ENCODE data around the gene COLEC12.

The COLEC12 gene

GRCh38 chr18:457140-457519, 43.4 kb downstream of the COLEC12 start:
- DNase-seq: no peak
- in situ Hi-C loops (cut with HindIII; ENCODE audit: low pct_ligation_motif_present, low pct_unique_long_range_greater_than_20kb, low sequenced_read_pairs): no loop called here

GRCh38 chr18:456361-457139, 44.0 kb downstream of the COLEC12 start:
- no peak for DNase-seq
- in situ Hi-C loops (cut with HindIII; ENCODE audit: low pct_ligation_motif_present, low pct_unique_long_range_greater_than_20kb, low sequenced_read_pairs): no loop called here

DNA sequence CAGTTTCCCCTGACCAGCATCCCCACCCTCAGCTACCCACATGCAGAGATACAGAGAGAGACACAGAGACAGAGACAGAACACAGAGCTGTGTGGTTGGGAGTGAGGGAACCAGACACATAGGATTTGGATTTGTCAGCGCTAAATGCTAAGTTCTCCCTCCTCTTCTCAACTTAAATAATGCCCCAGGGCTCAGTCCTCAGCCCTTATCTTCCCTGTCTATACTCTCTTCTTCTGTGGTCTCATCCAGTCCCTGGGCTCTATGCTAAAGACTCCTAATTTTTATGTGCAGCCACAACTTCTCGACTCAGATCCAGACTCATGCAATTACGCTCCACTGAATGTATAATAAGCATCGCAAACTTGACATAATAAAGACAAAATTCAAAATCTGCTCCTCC, 47.1 kb downstream of the COLEC12 start:
- in situ Hi-C loops (cut with HindIII; ENCODE audit: low pct_ligation_motif_present, low pct_unique_long_range_greater_than_20kb, low sequenced_read_pairs): no loop called here
- DNase-seq: no peak

GRCh38 chr18:452816-453215, 47.7 kb downstream of the COLEC12 start:
- in situ Hi-C loops (cut with HindIII; ENCODE audit: low pct_ligation_motif_present, low pct_unique_long_range_greater_than_20kb, low sequenced_read_pairs): no loop called here
- no peak for DNase-seq

- in situ Hi-C loops (cut with HindIII; ENCODE audit: low pct_ligation_motif_present, low pct_unique_long_range_greater_than_20kb, low sequenced_read_pairs): no loop called here
- no peak for DNase-seq
These were observed 51.1 kb downstream of the COLEC12 start for GRCh38 chr18:449374-449773.

GRCh38 chr18:448116-448790, 52.2 kb downstream of the COLEC12 start:
- in situ Hi-C loops (cut with HindIII; ENCODE audit: low pct_ligation_motif_present, low pct_unique_long_range_greater_than_20kb, low sequenced_read_pairs): no loop called here
- no peak for DNase-seq

GRCh38 chr18:446941-447560, 53.5 kb downstream of the COLEC12 start:
- in situ Hi-C loops (cut with HindIII; ENCODE audit: low pct_ligation_motif_present, low pct_unique_long_range_greater_than_20kb, low sequenced_read_pairs): no loop called here
- DNase-seq: no peak

DNA sequence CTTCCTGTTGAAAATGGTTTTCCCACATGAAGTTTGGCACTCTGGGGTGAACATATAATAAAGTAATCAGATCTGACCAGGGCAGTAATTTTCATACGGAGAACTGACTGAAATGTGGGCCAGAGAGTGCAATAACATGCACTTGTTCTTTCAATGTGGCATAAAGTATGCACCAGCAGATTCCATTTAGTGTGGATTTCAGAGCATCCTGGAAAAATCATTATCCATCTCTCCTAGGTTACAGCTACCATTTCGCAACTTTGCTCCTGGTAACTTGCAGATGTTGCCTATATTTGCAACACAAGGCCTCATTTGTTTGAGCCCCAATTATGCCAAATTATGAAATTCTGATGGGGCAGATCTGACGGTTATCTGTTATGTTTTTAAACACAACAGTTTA, 55.4 kb downstream of the COLEC12 start:
- DNase-seq: no peak
- in situ Hi-C loops (cut with HindIII; ENCODE audit: low pct_ligation_motif_present, low pct_unique_long_range_greater_than_20kb, low sequenced_read_pairs): no loop called here

GRCh38 chr18:438571-438970, 61.9 kb downstream of the COLEC12 start:
- DNase-seq: no peak
- in situ Hi-C loops (cut with HindIII; ENCODE audit: low pct_ligation_motif_present, low pct_unique_long_range_greater_than_20kb, low sequenced_read_pairs): no loop called here

DNA sequence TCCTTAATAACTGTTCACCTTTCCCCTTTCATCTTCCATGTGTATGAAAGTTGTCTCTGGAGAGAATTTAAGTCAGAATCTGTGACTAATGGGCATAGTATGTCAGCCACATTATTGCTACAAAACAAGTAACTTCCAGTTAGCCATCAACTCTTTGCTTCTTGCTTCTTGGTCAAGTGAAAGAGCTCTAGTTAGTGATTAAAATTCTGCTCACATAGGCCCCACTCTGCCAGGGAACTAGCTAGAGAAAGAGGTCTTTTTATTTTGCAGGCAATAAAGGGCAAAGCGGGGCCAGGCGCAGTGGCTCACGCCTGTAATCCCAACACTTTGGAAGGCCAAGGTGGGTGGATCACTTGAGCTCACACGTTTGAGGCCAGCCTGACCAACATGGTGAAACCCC, 64.6 kb downstream of the COLEC12 start:
- DNase-seq: peak; percentile 74
- in situ Hi-C loops (cut with HindIII; ENCODE audit: low pct_ligation_motif_present, low pct_unique_long_range_greater_than_20kb, low sequenced_read_pairs): no loop called here

- DNase-seq: no peak
- in situ Hi-C loops (cut with HindIII; ENCODE audit: low pct_ligation_motif_present, low pct_unique_long_range_greater_than_20kb, low sequenced_read_pairs): no loop called here
These were observed 66.1 kb downstream of the COLEC12 start for GRCh38 chr18:434410-434809.

GRCh38 chr18:433960-434359, 66.5 kb downstream of the COLEC12 start:
- in situ Hi-C loops (cut with HindIII; ENCODE audit: low pct_ligation_motif_present, low pct_unique_long_range_greater_than_20kb, low sequenced_read_pairs): no loop called here
- no peak for DNase-seq

GRCh38 chr18:433298-433697, 67.2 kb downstream of the COLEC12 start:
- DNase-seq: no peak
- in situ Hi-C loops (cut with HindIII; ENCODE audit: low pct_ligation_motif_present, low pct_unique_long_range_greater_than_20kb, low sequenced_read_pairs): no loop called here

DNA sequence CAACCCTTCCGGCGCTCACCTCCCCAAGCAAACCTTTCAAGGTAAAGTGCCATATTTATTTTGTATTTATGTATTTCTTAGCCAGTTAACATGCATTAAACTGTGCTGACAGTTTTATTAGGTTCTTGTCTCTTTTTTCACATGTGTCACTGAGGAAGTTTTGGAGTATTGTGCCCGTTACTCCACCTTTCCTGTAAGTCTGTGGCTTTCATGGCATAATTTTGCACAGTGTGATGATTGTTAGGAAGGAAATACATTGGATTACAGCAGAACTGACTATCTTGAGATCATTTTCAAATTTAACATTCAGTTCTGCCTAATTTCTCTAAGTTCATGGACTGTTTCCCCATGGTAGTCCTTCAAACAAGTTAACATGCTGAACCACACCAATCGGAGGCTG, 67.7 kb downstream of the COLEC12 start:
- in situ Hi-C loops (cut with HindIII; ENCODE audit: low pct_ligation_motif_present, low pct_unique_long_range_greater_than_20kb, low sequenced_read_pairs): no loop called here
- DNase-seq: no peak

GRCh38 chr18:429030-429429, 71.5 kb downstream of the COLEC12 start:
- no peak for DNase-seq
- in situ Hi-C loops (cut with HindIII; ENCODE audit: low pct_ligation_motif_present, low pct_unique_long_range_greater_than_20kb, low sequenced_read_pairs): no loop called here

DNA sequence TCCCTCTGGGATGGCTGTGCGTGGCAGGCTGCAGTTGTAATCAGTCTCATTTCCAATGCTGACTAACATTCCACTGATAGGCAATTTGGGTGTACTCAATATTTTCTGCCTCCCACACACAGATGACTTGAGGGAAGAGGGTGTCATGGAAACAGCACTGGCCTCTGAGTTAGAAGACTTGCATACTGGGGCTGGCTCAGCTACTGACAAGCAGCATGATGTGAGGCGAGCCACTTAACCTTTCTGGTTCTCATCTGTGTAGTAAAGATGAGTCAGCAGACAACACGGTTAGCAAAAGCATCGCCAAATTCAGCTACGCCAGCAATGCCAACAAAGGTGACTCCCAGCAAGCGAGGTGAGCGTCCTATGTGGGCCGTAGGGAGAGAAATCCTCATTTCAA, 73.5 kb downstream of the COLEC12 start:
- no peak for DNase-seq
- in situ Hi-C loops (cut with HindIII; ENCODE audit: low pct_ligation_motif_present, low pct_unique_long_range_greater_than_20kb, low sequenced_read_pairs): no loop called here

DNA sequence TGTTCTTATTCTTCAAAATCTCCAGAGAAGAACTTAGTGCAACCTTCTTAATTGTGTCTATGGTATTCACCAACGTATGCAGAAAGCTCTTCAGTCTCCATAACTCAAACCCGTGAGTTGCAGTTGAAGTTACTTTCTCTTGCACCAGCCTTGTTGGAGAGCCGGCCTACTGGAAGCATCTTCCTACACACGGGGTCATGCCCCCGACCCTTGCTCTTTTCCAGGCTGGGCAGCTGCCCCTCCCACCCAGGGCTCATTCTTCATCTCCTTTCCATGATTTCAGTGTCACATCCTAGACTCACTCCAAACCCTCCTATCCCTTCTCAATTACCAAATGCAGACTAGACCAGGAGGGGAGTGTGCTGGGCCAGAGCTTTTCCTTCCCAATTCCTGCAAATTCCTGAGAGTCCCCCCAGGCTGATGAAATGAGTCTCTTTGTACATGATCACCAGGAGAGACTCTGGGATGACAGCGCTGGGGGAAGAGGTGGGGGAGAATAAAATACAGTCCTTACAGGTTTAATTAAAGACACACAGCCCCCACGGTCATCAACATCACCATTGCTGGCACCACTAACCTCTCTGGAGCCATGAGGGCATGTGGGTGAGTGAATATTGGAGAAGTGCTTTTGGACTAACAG, 75.3 kb downstream of the COLEC12 start:
- DNase-seq: no peak
- in situ Hi-C loops (cut with HindIII; ENCODE audit: low pct_ligation_motif_present, low pct_unique_long_range_greater_than_20kb, low sequenced_read_pairs): no loop called here

GRCh38 chr18:424668-425067, 75.8 kb downstream of the COLEC12 start:
- DNase-seq: no peak
- in situ Hi-C loops (cut with HindIII; ENCODE audit: low pct_ligation_motif_present, low pct_unique_long_range_greater_than_20kb, low sequenced_read_pairs): no loop called here

- in situ Hi-C loops (cut with HindIII; ENCODE audit: low pct_ligation_motif_present, low pct_unique_long_range_greater_than_20kb, low sequenced_read_pairs): no loop called here
- DNase-seq: no peak
These were observed 76.3 kb downstream of the COLEC12 start for GRCh38 chr18:424071-424661.

Measured in ACHN (cell line).